OCI-LY3 (cell line): ENCODE measurements around the gene TRAF3IP3.

ENCODE experiments used
- EZH2phosphoT487 ChIP-seq: fragments of 200-600 bp; shearing (Covaris generic); IDR thresholded peaks from 2 replicates; pipeline ENCODE4 v1.6.1; 2018; ENCODE audit warnings: antibody characterized with exemption, mixed run types, low read depth
- TF ChIP-seq, protein P1 (sequence below): fragments of 200-600, 300-600 bp; sonication (generic); IDR thresholded peaks from 2 replicates; pipeline ENCODE4 v1.5.1; 2014; ENCODE audit warnings: antibody characterized with exemption, low read length, low read depth

DNA sequence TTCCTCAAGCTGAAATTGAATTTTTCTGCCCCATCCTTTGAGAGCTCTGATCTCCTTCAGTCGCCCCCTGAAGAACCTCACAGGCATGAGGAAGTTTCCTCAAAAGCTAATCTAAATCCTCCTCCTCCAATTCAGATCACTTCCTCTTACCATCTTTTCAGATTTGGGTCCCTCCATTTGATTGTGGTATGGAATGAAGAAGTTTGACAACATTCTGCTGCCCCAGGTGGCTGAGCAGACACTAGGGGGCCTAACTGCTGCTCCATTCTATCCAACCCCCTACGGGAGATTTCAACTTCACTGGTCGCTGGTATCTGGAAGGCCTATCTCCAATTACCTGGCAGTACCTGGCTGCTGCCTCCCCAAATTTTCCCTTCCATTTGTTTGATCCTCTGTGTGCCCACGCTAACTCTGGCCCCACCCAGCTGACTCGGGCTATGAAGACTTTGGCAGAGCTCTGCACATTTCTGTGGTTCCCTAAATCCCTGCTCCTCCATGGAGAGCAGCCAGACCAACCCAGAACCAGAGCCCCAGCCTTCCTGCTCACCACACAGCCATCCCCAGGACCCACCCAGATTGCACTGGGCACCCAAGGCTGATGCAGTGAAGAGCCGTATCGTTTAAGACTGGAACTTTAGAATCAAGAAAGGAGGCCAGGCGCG lies 42.3 kb downstream of the TRAF3IP3 start:
- TF ChIP-seq, protein P1, sequence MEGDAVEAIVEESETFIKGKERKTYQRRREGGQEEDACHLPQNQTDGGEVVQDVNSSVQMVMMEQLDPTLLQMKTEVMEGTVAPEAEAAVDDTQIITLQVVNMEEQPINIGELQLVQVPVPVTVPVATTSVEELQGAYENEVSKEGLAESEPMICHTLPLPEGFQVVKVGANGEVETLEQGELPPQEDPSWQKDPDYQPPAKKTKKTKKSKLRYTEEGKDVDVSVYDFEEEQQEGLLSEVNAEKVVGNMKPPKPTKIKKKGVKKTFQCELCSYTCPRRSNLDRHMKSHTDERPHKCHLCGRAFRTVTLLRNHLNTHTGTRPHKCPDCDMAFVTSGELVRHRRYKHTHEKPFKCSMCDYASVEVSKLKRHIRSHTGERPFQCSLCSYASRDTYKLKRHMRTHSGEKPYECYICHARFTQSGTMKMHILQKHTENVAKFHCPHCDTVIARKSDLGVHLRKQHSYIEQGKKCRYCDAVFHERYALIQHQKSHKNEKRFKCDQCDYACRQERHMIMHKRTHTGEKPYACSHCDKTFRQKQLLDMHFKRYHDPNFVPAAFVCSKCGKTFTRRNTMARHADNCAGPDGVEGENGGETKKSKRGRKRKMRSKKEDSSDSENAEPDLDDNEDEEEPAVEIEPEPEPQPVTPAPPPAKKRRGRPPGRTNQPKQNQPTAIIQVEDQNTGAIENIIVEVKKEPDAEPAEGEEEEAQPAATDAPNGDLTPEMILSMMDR: peak; percentile 27
- no peak for TF ChIP-seq EZH2phosphoT487
